ENCODE data around the gene LIPC.

Gene LIPC

DNA sequence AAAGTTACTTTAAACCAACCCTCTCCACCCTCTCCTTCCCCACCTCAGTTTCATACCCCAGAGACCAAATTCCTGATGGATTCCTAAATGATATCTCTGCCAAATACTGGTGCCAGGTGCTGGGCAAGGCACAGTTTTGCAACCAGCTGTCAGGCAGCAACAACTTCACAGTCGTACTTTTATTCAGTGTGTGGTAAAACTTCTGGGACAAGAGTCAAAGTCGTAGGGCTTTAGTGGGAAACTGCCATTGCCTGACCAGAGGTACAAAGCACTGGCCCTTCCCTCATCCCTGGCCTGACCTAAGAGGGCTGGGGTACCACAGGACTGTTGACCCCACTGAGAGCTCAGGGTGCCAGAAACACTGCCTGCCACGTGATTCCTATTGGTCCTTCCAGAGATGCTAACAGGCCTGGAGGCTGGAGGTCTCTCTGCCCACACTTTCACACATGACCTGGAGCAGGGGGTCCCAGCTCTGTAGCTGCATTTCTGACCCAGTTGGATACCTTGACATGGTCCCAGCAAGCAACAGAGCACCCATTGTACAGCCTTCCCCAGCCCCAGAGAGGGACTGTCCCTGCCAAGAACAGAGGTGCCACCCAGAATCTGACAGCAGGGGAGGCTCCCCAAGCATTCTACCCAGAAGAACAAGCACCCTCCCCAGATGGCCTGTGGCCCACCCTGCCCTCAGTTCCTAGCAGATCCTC is 59.9 kb downstream of the LIPC start:
- no peak overlapping the region for H3K27ac ChIP-seq (ENCODE audit: low read length)
- peaks cover 14% of the 10 kb centered on the region; the same call in 1 of the 2 replicates for H3K9me3 ChIP-seq (ENCODE audit: insufficient read depth, low read depth, low read length)
- H3K4me3 ChIP-seq (ENCODE audit: low read length): no peak overlapping the region
- H3K4me1 ChIP-seq (ENCODE audit: insufficient read depth, low read length): no peaks in the 10 kb centered on the region
- no peak overlapping the region for H3K9ac ChIP-seq (ENCODE audit: low read depth, low read length)
- H3K36me3 ChIP-seq (ENCODE audit: insufficient read depth, low read depth, low read length): no peaks in the 10 kb centered on the region
- no peaks in the 10 kb centered on the region for H3K27me3 ChIP-seq (ENCODE audit: insufficient read depth, low read length)

DNA sequence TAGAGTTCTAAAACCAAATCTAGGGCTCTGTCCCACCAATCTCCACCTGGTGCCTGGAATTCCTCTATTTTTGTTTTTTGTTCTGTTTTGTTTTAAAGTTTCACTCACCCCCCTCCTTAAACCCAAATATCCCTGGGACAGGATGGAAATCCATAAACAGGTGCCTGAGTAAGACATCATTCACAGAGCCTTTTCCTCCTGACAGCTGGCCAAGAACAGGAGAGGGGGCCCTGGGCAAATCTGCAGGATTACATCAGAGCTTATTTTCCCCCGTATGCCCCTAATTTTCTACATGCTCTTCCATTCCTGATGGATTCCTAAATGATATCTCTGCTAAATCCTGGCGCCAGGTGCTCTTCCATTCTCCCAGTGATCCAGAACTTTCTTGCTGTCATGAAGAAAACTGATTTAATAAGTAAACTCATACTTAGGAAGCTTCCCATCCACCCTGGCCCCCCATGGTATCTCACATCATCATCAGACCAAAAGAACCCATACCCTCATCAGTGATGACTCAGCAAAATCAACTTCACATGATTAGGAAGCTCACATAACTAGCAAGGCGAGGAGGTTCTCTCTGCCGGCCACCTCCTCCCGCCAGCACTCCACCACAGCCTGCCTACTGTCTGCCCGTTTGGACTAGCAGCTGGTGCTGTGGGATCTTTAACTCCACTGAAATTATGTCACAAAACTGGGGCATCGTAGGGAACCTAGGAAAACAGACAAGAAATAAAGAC is 61.0 kb downstream of the LIPC start:
- H3K27ac ChIP-seq (ENCODE audit: low read length): no peak overlapping the region
- H3K9ac ChIP-seq (ENCODE audit: low read depth, low read length): no peak overlapping the region
- H3K27me3 ChIP-seq (ENCODE audit: insufficient read depth, low read length): no peaks in the 10 kb centered on the region
- H3K9me3 ChIP-seq (ENCODE audit: insufficient read depth, low read depth, low read length): peaks cover 14% of the 10 kb centered on the region; the same call in 1 of the 2 replicates
- H3K4me1 ChIP-seq (ENCODE audit: insufficient read depth, low read length): no peaks in the 10 kb centered on the region
- no peak overlapping the region for H3K4me3 ChIP-seq (ENCODE audit: low read length)
- no peaks in the 10 kb centered on the region for H3K36me3 ChIP-seq (ENCODE audit: insufficient read depth, low read depth, low read length)

DNA sequence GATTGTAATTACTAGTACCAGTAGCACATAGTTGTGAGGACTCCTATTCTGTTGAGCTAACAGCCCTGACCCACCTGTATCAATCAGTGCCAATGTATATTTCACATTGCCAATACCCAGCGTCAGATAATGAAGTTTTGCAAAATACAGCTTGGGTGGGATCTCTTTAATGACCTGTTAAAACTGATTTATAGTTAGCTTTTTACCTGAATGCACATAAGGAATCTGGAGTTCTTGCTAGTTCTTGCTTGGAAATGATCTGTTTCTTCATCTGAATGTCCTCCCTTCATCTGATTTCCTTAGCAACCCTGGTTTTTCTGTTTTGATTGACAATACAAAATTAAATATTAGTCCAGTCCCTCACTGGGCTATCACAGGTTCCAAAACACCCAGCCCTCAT is 62.8 kb downstream of the LIPC start:
- Histone ChIP-seq H3K27me3 (ENCODE audit: insufficient read depth, low read length) (no peaks in the 10 kb centered on the region), H3K9me3 (ENCODE audit: insufficient read depth, low read depth, low read length) (peaks cover 5% of the 10 kb centered on the region; the same call in 1 of the 2 replicates), H3K36me3 (ENCODE audit: insufficient read depth, low read depth, low read length) (no peaks in the 10 kb centered on the region), H3K4me1 (ENCODE audit: insufficient read depth, low read length) (no peaks in the 10 kb centered on the region), H3K9ac (ENCODE audit: low read depth, low read length) (no peak overlapping the region), H3K4me3 (ENCODE audit: low read length) (no peak overlapping the region), H3K27ac (ENCODE audit: low read length) (no peak overlapping the region)

DNA sequence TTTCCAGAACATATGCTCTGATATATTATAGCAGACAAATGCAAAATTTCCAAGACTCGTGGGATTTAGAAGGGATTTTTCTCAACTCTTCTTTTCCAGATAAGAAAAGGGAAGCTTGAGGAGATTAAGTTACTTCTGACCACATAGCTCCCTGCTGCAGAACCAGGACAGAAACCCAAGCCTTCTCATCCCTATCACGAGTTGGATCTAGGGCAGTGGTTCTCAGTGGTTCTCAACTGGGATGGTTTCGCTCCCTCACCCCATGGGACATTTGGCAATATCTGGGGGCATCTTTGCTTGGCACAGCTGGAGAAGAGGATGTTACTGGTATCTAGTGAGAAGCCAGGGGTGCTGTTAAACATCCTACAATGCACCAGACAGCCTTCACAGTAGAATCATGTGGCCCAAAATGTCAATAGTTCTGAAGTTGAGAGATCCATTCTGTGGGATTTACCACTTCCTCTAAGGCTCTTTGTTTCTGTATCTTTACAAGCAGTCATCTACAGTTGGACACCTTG is 64.2 kb downstream of the LIPC start:
- Histone ChIP-seq H3K27ac (ENCODE audit: low read length) (no peak overlapping the region), H3K4me1 (ENCODE audit: insufficient read depth, low read length) (no peaks in the 10 kb centered on the region)

DNA sequence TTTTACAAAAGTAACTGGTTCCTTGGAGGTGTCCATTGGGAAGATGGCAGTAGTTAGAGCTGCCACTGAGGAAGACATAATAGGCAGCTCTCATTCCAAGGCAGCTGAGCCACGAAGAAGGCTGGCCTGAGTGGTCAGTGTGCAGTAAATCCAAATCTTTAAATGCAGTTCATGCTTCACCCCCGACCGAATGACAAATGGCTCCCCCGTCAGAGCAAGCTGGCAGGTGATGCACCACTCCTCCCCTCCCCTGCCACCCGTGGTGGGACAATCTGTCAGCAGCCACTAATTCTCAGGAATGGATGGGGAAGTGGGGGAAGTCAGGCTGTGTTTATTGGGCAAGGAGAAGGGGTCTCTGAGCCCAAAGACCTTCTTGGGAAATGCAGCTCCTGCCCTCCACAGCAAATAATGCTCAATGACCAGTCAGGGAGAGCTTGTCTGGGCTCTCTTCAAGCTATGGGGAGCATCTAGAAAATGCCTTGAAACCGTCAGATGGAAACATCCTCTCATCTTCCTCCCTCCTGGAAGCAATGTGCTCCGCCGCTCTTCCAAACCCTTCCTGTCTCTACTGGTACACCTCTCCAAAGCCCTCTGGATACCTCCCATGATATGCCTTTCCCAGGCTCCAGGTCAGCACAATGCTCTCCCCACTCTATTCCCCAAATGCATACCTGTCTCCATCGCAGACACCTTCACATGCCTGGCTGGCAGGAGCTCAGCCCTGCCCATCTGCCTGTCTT is 65.4 kb downstream of the LIPC start:
- H3K27me3 ChIP-seq (ENCODE audit: insufficient read depth, low read length): no peaks in the 10 kb centered on the region
- H3K4me3 ChIP-seq (ENCODE audit: low read length): no peak overlapping the region
- H3K4me1 ChIP-seq (ENCODE audit: insufficient read depth, low read length): no peaks in the 10 kb centered on the region
- H3K27ac ChIP-seq (ENCODE audit: low read length): no peak overlapping the region
- no peaks in the 10 kb centered on the region for H3K9me3 ChIP-seq (ENCODE audit: insufficient read depth, low read depth, low read length)
- H3K36me3 ChIP-seq (ENCODE audit: insufficient read depth, low read depth, low read length): no peaks in the 10 kb centered on the region
- H3K9ac ChIP-seq (ENCODE audit: low read depth, low read length): no peak overlapping the region

More for the DNA sequence above, 64.2 kb downstream of the LIPC start:
- no peaks in the 10 kb centered on the region for H3K9me3 ChIP-seq (ENCODE audit: insufficient read depth, low read depth, low read length)
- H3K9ac ChIP-seq (ENCODE audit: low read depth, low read length): no peak overlapping the region
- H3K36me3 ChIP-seq (ENCODE audit: insufficient read depth, low read depth, low read length): no peaks in the 10 kb centered on the region
- no peak overlapping the region for H3K4me3 ChIP-seq (ENCODE audit: low read length)
- no peaks in the 10 kb centered on the region for H3K27me3 ChIP-seq (ENCODE audit: insufficient read depth, low read length)

DNA sequence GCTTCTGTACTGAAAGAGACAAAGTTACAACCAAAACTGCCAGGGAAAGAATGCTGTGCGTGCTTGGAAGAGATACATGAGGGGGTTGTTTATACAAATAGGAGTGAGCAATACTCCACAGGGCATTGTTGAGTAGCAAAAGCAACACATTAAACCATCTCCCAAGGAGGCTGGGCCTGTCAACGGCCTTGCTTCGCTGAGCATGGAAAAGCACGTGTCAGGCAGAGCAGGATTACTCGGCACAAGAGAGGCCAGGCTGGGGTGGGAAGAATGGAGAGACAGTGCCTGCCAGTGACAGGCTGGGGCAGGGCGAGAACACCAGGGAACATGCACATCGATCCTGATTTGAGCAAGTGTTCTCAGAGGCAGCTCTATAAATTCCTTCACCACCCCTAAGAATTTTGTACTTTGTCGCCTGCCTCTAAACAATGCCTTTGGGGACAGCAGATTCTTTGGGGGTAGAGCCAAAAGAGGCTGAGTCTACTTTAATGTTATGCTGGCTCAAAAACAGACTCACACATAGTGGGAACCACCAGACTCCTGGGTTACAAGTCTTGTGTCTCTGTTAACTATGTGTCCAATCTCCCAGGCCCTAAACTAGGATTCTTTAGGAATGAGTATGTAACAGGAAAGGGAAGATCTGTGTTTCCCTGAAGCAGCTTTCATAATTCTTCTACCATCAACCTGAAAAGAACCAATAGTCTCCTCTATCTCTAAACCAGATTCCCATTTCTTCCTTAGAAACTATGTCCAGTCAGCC is 67.2 kb downstream of the LIPC start:
- Histone ChIP-seq H3K36me3 (ENCODE audit: insufficient read depth, low read depth, low read length) (no peaks in the 10 kb centered on the region), H3K4me1 (ENCODE audit: insufficient read depth, low read length) (no peaks in the 10 kb centered on the region), H3K27me3 (ENCODE audit: insufficient read depth, low read length) (no peaks in the 10 kb centered on the region), H3K9ac (ENCODE audit: low read depth, low read length) (no peak overlapping the region), H3K4me3 (ENCODE audit: low read length) (no peak overlapping the region), H3K9me3 (ENCODE audit: insufficient read depth, low read depth, low read length) (no peaks in the 10 kb centered on the region), H3K27ac (ENCODE audit: low read length) (no peak overlapping the region)

DNA sequence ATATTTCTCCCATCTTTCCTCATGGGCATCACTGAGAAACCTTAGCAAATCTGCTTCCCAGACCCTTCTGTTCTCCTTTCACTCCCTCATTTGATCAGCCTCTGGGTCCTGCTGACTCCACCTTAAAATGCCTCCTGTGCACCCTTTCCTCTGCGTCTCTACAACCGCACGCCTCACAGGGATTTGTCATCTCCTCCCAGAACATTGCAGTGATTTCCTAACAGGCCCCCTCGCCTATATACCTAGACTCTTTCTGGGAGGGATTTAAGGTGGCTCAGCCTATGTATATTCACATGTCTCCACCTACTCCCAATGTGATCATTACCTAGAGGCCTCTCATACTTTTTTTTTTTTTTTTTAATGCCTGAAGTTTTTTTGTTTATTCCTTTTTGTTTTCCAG is 69.2 kb downstream of the LIPC start:
- H3K36me3 ChIP-seq (ENCODE audit: insufficient read depth, low read depth, low read length): no peaks in the 10 kb centered on the region
- H3K4me3 ChIP-seq (ENCODE audit: low read length): no peak overlapping the region
- no peak overlapping the region for H3K27ac ChIP-seq (ENCODE audit: low read length)
- no peaks in the 10 kb centered on the region for H3K9me3 ChIP-seq (ENCODE audit: insufficient read depth, low read depth, low read length)
- H3K4me1 ChIP-seq (ENCODE audit: insufficient read depth, low read length): no peaks in the 10 kb centered on the region
- H3K27me3 ChIP-seq (ENCODE audit: insufficient read depth, low read length): no peaks in the 10 kb centered on the region
- no peak overlapping the region for H3K9ac ChIP-seq (ENCODE audit: low read depth, low read length)

DNA sequence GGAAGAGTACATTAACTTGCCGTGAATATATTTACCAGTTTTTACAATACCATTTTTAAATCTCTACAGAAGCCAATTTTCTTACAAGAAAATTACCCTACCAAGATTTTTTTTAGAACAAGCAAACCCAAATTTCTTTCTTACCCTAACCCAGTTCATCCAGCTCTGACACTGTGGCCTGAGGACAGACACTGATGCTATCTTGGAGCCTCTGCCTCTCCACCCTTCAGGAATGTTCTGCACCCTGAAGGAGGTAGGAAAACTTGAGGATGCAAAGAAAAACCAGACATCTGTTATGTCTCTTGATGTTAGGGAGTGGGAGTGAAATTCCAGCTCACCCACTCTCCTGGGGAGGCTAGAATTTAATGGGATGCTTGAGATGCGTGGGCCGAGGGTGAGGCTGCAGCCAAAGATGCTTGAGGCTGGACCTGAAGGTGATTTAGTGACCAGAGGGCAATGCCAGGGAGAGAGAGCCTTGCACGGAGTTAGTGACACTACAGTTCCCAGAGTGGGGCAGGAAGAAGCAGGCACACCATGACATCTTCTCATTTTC is 69.9 kb downstream of the LIPC start:
- no peaks in the 10 kb centered on the region for H3K9me3 ChIP-seq (ENCODE audit: insufficient read depth, low read depth, low read length)
- no peak overlapping the region for H3K4me3 ChIP-seq (ENCODE audit: low read length)
- no peak overlapping the region for H3K9ac ChIP-seq (ENCODE audit: low read depth, low read length)
- H3K36me3 ChIP-seq (ENCODE audit: insufficient read depth, low read depth, low read length): no peaks in the 10 kb centered on the region
- H3K27ac ChIP-seq (ENCODE audit: low read length): no peak overlapping the region
- no peaks in the 10 kb centered on the region for H3K4me1 ChIP-seq (ENCODE audit: insufficient read depth, low read length)
- H3K27me3 ChIP-seq (ENCODE audit: insufficient read depth, low read length): no peaks in the 10 kb centered on the region

DNA sequence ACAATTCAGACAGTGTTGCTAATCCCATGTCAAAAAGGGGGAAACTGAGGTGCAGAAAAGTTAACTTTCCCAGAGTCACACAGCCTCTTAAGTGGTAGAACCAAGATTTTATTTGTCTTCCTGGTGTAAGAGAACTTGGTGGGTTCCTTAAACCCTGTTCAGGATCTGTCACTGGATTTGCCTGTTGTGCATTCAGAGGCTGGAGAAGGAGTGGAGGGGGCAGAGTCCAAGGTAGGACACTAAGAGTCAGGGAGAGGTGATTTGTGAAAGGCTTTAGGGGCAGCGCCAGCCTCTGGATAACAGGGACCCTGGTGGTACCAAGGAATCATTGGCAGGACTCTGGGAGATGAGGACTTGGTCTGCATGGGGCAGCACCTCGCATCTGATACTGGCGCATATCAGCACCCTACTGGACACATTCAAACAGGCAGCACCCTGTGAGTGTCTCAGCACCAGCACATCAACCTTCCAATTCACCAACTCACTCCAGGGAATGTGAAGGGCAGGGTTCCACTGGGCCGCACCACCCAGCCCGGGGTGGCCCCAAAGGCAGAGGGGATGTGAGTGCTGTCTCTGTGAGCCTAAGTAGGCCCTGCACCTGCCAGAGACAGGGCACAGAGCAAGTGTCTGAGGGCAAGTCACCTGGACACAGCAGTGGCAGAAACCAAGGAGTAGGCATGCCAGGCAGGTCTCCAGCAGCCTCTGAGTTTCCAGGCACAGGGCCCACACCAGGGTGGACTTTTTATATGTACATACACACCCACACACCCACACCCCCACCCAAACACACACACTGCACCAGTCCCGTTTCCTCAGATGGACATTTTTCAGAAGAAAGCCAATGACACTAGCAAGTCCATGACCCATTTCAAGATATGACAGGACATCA is 71.6 kb downstream of the LIPC start:
- no peaks in the 10 kb centered on the region for H3K9me3 ChIP-seq (ENCODE audit: insufficient read depth, low read depth, low read length)
- no peak overlapping the region for H3K4me3 ChIP-seq (ENCODE audit: low read length)
- H3K27ac ChIP-seq (ENCODE audit: low read length): no peak overlapping the region
- no peaks in the 10 kb centered on the region for H3K27me3 ChIP-seq (ENCODE audit: insufficient read depth, low read length)
- H3K36me3 ChIP-seq (ENCODE audit: insufficient read depth, low read depth, low read length): no peaks in the 10 kb centered on the region
- H3K9ac ChIP-seq (ENCODE audit: low read depth, low read length): no peak overlapping the region
- H3K4me1 ChIP-seq (ENCODE audit: insufficient read depth, low read length): no peaks in the 10 kb centered on the region

DNA sequence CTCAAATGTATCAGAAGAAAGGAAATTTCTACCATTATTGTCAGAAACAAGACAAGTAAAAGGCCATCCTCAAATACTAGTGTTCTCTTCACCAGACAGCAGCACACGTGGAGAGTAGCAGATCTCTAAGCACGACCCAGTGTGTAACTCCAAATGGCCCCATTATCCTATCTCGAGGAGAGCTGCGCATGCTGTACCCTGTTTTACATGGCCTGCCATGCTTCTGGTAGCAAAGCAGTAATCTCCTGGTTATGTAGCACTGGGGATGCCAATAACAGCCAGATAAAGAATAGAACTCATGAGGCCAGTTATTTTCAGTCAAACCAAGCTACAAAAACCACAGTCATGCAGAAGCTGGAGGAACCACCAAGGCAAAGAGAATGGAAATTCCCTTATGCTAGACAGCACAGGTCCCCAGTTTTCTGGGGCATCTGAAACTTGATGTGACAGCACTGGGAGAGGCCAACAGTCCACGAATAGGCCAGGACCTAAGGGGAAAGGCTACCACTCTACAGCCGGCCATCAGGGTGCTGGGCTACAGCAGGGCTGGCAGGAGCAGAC is 73.0 kb downstream of the LIPC start:
- no peak overlapping the region for H3K27ac ChIP-seq (ENCODE audit: low read length)
- H3K4me1 ChIP-seq (ENCODE audit: insufficient read depth, low read length): no peaks in the 10 kb centered on the region
- H3K9me3 ChIP-seq (ENCODE audit: insufficient read depth, low read depth, low read length): no peaks in the 10 kb centered on the region
- H3K27me3 ChIP-seq (ENCODE audit: insufficient read depth, low read length): no peaks in the 10 kb centered on the region
- H3K4me3 ChIP-seq (ENCODE audit: low read length): no peak overlapping the region
- H3K36me3 ChIP-seq (ENCODE audit: insufficient read depth, low read depth, low read length): no peaks in the 10 kb centered on the region
- no peak overlapping the region for H3K9ac ChIP-seq (ENCODE audit: low read depth, low read length)
